Mesothelial cell of epicardium (in vitro differentiated cells): Measurements from ENCODE around the gene GAN. TPM values are rescaled to one million over a fixed set of nuclear protein-coding genes. Genes with fewer than 3 reads are reported as not detected.

Experiments used
- DNase-seq, 2 experiments: peaks; one replicate each; pipeline ENCODE4 v3.0.0; 2021; ENCODE audit warnings: low spot score in 2 of 2; ENCODE audit not compliant: unreplicated experiment in 2 of 2
- H3K27ac Mint-ChIP-seq: 2 replicates; pipeline ENCODE4 v1.8.0; 2021; ENCODE audit warnings: mixed read lengths
- H3K27me3 Mint-ChIP-seq: 2 replicates; pipeline ENCODE4 v1.8.0; 2021; ENCODE audit warnings: low read depth, mixed read lengths
- H3K36me3 Mint-ChIP-seq: 2 replicates; pipeline ENCODE4 v1.8.0; 2021; ENCODE audit warnings: mixed read lengths
- H3K4me1 Mint-ChIP-seq: 2 replicates; pipeline ENCODE4 v1.8.0; 2021; ENCODE audit warnings: mixed read lengths
- H3K4me3 Mint-ChIP-seq: 2 replicates; pipeline ENCODE4 v1.8.0; 2021; ENCODE audit warnings: mild to moderate bottlenecking, moderate library complexity, mixed read lengths
- H3K9me3 Mint-ChIP-seq: 2 replicates; pipeline ENCODE4 v1.8.0; 2021; ENCODE audit warnings: mixed read lengths
- total RNA-seq: library from RNA; stranded (reverse); gene quantifications from 3 replicates; pipeline ENCODE4 v1.2.1, GENCODE V29; 2021
- TF ChIP-seq, protein P1 (sequence below): fragments of 200-600 bp; sonication (generic); IDR thresholded peaks from one replicate; pipeline ENCODE4 v1.5.0; 2021; ENCODE audit warnings: antibody characterized with exemption; ENCODE audit not compliant: unreplicated experiment

Gene GAN
- total RNA-seq, 1 donor from 2014 or later: 14.2 TPM

DNA sequence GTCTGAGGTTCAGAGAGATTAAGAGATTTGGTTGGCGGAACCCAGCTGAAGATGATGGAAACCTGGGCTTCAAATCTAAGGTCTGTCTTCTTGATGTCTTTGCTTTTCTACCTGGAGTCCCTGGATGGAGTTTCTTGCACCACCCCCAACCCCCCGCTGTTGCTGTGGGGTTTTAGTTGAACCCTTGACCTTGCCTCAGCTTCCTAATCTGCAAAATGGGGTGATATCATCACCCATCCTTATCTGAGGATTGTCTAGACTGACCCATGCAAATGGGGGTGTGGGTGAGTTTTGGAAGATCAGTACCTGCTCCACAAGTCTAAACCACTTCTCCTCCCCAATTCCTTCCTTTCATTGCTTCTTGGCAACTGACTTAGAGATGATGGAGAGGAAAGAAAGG is 120.8 kb downstream of the GAN start:
- no peaks in the 10 kb centered on the region for H3K9me3 Mint-ChIP-seq
- H3K4me3 Mint-ChIP-seq: no peak overlapping the region
- H3K27ac Mint-ChIP-seq: no peak overlapping the region
- H3K4me1 Mint-ChIP-seq: peaks cover 26% of the 10 kb centered on the region
- TF ChIP-seq, protein P1, sequence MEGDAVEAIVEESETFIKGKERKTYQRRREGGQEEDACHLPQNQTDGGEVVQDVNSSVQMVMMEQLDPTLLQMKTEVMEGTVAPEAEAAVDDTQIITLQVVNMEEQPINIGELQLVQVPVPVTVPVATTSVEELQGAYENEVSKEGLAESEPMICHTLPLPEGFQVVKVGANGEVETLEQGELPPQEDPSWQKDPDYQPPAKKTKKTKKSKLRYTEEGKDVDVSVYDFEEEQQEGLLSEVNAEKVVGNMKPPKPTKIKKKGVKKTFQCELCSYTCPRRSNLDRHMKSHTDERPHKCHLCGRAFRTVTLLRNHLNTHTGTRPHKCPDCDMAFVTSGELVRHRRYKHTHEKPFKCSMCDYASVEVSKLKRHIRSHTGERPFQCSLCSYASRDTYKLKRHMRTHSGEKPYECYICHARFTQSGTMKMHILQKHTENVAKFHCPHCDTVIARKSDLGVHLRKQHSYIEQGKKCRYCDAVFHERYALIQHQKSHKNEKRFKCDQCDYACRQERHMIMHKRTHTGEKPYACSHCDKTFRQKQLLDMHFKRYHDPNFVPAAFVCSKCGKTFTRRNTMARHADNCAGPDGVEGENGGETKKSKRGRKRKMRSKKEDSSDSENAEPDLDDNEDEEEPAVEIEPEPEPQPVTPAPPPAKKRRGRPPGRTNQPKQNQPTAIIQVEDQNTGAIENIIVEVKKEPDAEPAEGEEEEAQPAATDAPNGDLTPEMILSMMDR: no peak
- H3K36me3 Mint-ChIP-seq: no peaks in the 10 kb centered on the region
- DNase-seq: no peak
- no peaks in the 10 kb centered on the region for H3K27me3 Mint-ChIP-seq

DNA sequence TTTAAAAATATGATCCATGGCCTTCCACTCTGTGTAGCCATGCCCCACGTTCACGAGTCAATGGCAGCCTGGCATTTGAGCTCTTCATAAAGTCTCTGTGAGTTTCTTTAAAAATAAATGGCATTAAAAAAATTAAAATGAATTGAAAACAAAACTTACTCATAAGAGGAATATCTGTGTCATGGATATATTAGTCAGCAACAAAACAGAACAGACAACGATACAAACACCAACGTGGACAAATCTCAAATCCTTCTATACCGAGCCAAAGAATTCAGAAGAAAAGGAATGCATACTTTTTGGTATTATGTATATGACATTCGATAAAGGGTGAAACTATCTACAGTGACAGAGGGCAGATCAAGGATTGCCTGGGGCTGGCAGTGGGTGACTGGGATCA is 121.6 kb downstream of the GAN start:
- Mint-ChIP-seq H3K27me3 (no peaks in the 10 kb centered on the region), H3K4me3 (no peak overlapping the region), H3K4me1 (peaks cover 30% of the 10 kb centered on the region), H3K36me3 (no peaks in the 10 kb centered on the region), H3K9me3 (no peaks in the 10 kb centered on the region), H3K27ac (no peak overlapping the region)
- TF ChIP-seq, protein P1: no peak
- DNase-seq: no peak

DNA sequence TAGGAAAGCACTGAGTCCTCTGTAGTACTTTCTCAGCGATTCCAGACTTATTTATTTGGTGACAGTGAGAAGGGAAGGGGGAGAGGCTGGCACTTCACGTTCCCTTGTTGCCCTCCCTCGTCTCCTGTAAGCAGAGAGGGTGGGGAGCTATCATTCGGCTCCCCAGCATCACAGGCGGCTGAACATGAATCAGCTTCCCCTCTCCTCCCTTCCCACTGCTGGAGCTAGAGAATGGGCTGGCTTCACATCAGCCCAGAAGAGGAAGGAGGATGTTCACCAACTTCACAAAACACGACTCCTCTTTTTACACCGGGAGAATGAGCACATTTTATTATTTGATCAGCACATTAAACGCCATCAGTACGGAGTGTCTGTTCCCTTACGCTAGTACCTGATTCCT is 123.1 kb downstream of the GAN start:
- H3K36me3 Mint-ChIP-seq: no peaks in the 10 kb centered on the region
- no peak overlapping the region for H3K4me3 Mint-ChIP-seq
- peaks cover 2% of the 10 kb centered on the region for H3K27me3 Mint-ChIP-seq
- no peak overlapping the region for H3K27ac Mint-ChIP-seq
- no peak for DNase-seq
- no peaks in the 10 kb centered on the region for H3K9me3 Mint-ChIP-seq
- peaks cover 27% of the 10 kb centered on the region for H3K4me1 Mint-ChIP-seq
- TF ChIP-seq, protein P1: no peak

Other genes starting within 250 kb of the GAN start
- gene C16orf46, start 237.7 kb upstream of the GAN start, total RNA-seq: 0.89 to 2.0 TPM (median 0.90 TPM) in 3 replicates
- 31.6 to 37.6 TPM (median 34.8 TPM) in 3 replicates for gene GCSH, start 218.6 kb upstream of the GAN start, total RNA-seq
- not detected in 3 replicates for gene BCO1, start 76.3 kb upstream of the GAN start, total RNA-seq
- gene CMIP, start 129.8 kb downstream of the GAN start, total RNA-seq: 70.0 to 74.9 TPM (median 71.0 TPM) in 3 replicates